GM21367 (cell line): ENCODE data around the gene GABPA.
"Not testable (repeated sequence)": the region's sequence is repeated elsewhere in the genome, so short reads cannot be mapped to it uniquely, and the experiment has no call there.

Source experiments
- ATAC-seq: cut with Tn5 transposase; IDR thresholded peaks from one replicate; pipeline ENCODE4 v1.9.1; 2021; ENCODE audit not compliant: unreplicated experiment

GABPA gene

GRCh38 chr21:25735646-25736597 is 1.1 kb downstream of the GABPA start:
- ATAC-seq = peak; percentile 34

- ATAC-seq = no peak
Measured at GRCh38 chr21:25737421-25737820, 2.6 kb downstream of the GABPA start.

- no peak for ATAC-seq
Measured at GRCh38 chr21:25742900-25743299, 8.1 kb downstream of the GABPA start.

- no peak for ATAC-seq
Measured at GRCh38 chr21:25744854-25745253, 10.1 kb downstream of the GABPA start.

- no peak for ATAC-seq
Measured at GRCh38 chr21:25750085-25750484, 15.3 kb downstream of the GABPA start.

GRCh38 chr21:25752416-25752815 is 17.6 kb downstream of the GABPA start:
- no peak for ATAC-seq

- ATAC-seq = no peak
Measured at GRCh38 chr21:25756190-25756932, 21.6 kb downstream of the GABPA start.

GRCh38 chr21:25757531-25757930 is 22.8 kb downstream of the GABPA start:
- no peak for ATAC-seq

GRCh38 chr21:25759573-25759972 is 24.8 kb downstream of the GABPA start:
- ATAC-seq = no peak

- no peak for ATAC-seq
Measured at GRCh38 chr21:25760061-25760460, 25.3 kb downstream of the GABPA start.

GRCh38 chr21:25760677-25761076 is 25.9 kb downstream of the GABPA start:
- ATAC-seq = no peak

GRCh38 chr21:25764065-25764464 is 29.3 kb downstream of the GABPA start:
- no peak for ATAC-seq

GRCh38 chr21:25767921-25768320 is 33.1 kb downstream of the GABPA start:
- no peak for ATAC-seq

GRCh38 chr21:25772686-25773085 is 37.9 kb downstream of the GABPA start:
- ATAC-seq = no peak

GRCh38 chr21:25776440-25776839 is 41.7 kb downstream of the GABPA start:
- no peak for ATAC-seq

GRCh38 chr21:25778126-25778875 is 43.5 kb downstream of the GABPA start:
- ATAC-seq = not testable (repeated sequence)

GRCh38 chr21:25788677-25789076 is 53.9 kb downstream of the GABPA start:
- no peak for ATAC-seq

- ATAC-seq = no peak
Measured at GRCh38 chr21:25790122-25790877, 55.5 kb downstream of the GABPA start.

- no peak for ATAC-seq
Measured at GRCh38 chr21:25790878-25791204, 56.1 kb downstream of the GABPA start.

- ATAC-seq = no peak
Measured at GRCh38 chr21:25791319-25791718, 56.5 kb downstream of the GABPA start.
